ENCODE measurements around the gene MLXIPL. TPM values are rescaled to one million over a fixed set of nuclear protein-coding genes. Genes with fewer than 3 reads are reported as not detected.
"Not testable (repeated sequence)": the region's sequence is repeated elsewhere in the genome, so short reads cannot be mapped to it uniquely, and the experiment has no call there.

Gene MLXIPL
- total RNA-seq, 1 experiment from 2014 or later: not detected

DNA sequence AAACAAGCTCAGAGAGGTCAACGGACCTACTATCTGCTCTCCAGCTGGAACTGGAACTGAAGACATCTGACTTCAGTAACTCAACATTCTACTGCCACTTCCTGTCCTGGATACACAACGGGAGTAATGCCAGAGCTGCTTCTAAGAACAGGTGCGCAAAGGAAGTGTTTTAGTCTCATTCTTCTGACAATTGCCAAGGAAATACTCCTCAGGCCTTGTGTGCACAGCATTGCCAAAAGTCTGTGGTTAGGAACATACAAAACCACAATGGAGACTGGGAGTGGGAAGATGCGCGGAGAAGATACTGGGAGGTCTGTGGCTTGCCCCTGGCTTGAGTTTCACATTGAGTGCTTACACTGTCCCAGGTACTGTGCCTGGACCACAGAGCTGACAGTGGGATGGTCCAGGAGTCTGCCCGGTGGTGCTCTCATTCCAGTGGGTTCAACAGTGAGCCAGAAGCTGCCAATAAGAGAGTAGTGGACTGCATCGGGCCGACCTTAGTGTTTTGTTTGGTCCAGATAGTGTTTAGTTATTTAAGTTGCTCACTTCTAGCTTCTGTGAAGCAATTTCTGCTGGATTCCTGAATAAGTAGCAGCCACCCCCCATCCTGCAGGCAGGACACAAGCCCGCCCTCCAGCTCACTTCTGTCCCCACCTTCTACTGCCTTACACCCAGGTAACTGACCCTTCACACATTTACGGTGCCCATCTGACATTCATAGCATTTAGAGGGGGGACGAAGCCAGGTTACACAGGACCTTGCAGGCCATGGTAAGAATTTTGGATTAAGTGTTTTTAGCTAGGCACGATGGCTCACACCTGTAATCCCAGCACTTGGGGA lies 56.3 kb downstream of the MLXIPL start:
- in situ Hi-C loops (cut with HindIII; ENCODE audit: low pct_unique_long_range_greater_than_20kb, low sequenced_read_pairs): no loop called here
- DNase-seq (ENCODE audit: low read depth): no peak

DNA sequence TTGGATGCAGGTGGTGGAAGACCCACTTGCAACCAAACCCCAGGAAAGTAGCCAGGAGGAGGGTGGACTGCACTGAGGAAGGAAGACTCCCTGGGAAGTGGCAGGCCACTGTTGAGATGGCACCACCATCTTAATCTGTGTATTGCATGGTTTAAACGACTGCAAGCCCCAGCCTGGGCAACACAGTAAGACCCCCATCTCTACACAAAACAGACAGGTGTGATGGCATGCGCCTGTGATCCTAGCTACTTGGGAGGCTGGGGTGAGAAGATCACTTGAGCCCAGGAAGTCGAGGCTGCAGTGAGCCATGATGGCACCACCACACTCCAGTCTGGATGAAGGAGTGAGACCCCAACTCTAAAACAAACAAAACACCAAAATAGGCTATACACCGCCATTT lies 57.2 kb downstream of the MLXIPL start:
- in situ Hi-C loops (cut with HindIII; ENCODE audit: low pct_unique_long_range_greater_than_20kb, low sequenced_read_pairs): no loop called here
- DNase-seq (ENCODE audit: low read depth): no peak

DNA sequence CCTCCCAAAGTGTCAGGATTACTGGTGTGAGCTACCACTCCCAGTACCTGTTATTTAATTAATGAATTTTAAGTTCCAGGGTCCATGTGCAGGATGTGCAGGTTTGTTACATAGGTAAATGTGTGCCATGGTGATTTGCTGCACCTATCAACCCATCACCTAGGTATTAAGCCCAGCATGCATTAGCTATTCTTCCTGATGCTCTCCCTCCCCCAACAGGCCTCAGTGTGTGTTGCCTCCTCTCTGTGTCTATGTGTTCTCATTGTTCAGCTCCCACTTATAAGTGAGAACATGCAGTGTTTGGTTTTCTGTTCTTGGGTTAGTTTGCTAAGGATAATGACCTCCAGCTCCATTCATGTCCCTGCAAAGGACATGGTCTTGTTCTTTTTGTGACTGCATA lies 57.9 kb downstream of the MLXIPL start:
- DNase-seq (ENCODE audit: low read depth); in situ Hi-C loops (cut with HindIII; ENCODE audit: low pct_unique_long_range_greater_than_20kb, low sequenced_read_pairs): not testable (repeated sequence)

DNA sequence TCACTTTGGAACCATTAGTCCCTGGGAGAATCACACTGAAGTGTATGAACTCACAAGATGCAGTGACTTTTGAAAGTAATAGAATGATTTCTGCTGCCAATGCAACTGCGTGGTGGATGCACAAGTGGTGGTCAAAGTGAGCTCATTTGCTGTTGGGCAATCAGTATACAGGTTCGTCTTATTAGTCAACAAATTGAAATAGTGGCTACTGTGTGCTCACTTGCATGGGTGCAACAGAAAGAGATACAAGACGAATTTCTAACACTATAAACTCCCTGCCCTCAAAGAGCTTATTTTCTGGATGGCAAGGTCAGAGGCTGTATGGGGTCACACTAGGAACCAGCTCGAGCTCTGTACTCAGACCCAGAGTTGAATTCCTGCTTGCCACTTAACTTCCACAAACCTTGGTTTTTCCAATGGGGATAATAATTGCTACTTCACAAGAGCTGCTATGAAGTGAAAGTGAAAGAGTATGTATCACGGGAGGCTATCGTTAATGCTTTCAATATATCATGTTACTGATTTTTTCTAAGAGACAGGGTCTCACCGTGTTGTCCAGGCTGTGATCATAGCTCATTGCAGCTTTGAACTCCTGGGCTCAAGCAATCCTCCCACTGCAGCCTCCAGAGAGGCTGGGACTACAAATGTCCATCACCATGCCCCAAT lies 58.5 kb downstream of the MLXIPL start:
- DNase-seq (ENCODE audit: low read depth): no peak
- in situ Hi-C loops (cut with HindIII; ENCODE audit: low pct_unique_long_range_greater_than_20kb, low sequenced_read_pairs): no loop called here

DNA sequence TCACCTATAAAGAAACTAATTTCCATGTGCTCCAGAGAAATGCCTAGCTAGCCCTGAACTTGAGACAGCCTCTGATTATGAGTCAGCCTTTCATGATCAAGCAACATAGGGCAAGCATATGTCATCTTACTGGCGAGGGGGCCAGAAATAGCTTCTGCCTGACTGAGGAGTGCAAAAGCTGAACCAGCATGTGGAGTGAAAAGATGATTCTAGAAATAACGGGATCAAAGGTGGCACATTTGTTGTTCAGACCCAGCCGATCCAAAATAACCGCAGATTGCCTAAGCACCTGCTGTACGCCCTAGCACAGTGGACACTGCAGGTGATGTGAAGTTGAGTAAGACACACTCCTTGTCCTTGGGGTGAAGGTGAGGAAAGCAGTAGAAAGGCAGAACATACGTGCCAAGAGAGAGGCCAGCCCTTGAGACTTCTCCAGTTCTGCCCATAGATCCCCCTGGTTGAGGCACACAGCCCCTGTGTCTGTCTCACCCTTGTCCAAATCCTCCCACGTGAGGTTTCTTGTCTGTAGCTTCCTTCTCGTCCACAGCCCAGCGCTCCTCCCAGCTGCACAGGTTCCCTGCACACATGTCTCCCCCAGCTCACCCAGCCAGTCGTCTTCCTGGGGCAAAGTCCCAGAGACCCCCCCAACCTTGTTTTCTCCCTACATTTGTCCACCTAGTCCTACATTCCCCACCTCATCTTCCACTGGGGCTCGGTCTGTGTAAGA lies 64.0 kb downstream of the MLXIPL start:
- peak; percentile 61 for DNase-seq (ENCODE audit: low read depth)
- in situ Hi-C loops (cut with HindIII; ENCODE audit: low pct_unique_long_range_greater_than_20kb, low sequenced_read_pairs): no loop called here

DNA sequence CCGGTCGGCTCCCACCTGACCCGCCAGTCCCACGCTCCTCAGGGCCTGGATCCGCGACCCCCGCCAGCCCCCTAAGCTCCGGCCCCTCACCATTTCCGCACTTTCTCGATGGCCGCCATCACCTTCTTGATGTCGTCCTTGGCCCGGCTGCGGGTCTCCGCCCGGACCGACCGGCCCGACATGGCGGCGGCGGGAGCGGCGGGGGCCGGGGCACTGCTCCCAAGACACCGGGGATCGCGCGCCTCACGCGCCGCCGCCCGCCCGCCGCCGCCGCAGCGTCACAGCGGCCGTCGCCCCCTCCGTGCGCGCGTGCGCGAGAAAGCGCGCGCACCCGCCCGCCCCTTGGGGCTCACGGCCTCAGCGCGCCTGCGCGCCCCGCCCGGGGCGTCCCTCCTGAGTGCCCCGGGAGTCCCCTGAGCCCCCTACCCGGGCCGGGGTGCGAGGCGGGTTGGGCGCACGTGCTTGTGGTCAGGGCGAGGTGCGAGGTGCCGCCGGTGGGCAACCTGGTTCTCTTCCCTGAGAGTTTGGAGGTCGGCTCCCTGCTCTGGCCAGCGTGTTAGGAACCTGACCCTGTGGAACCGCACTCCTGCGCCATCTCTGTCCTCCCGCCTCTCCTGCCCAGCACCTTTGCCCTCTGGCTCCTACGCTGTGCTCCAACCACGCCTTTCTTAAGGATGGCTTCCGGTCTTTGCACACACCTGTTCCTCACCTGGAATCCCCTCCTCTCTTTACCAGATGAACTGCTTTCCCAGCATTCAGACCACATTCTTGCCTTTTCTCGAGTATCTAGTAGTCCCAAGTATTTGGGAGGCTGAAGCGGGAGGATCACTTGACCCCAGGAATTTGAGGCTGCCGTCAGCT lies 66.7 kb downstream of the MLXIPL start, which contains the start of gene BCL7B:
Gene BCL7B (minus strand): TSS at position 294 of the 861 bp plus-strand sequence. CDS start 112 bp downstream, at position 182.
- peak; percentile 75 for DNase-seq (ENCODE audit: low read depth)
- in situ Hi-C loops (cut with HindIII; ENCODE audit: low pct_unique_long_range_greater_than_20kb, low sequenced_read_pairs): no loop called here

DNA sequence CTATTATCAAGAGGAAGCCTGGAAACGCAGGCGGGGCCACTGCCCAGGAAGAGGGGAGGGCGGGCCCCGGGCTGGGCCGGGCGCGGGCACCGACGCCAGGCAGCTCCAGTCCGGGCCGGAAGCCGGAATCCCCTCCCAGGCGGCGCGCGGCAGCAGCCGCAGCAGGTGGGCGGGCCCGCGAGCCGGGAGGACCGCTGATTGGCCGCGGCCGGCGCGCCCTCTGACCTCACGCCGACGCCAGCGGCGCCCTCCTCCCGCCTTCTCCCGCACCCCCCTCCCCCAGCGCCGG lies 67.3 kb downstream of the MLXIPL start:
- in situ Hi-C loops (cut with HindIII; ENCODE audit: low pct_unique_long_range_greater_than_20kb, low sequenced_read_pairs): no loop called here
- DNase-seq (ENCODE audit: low read depth): peak; percentile 97

DNA sequence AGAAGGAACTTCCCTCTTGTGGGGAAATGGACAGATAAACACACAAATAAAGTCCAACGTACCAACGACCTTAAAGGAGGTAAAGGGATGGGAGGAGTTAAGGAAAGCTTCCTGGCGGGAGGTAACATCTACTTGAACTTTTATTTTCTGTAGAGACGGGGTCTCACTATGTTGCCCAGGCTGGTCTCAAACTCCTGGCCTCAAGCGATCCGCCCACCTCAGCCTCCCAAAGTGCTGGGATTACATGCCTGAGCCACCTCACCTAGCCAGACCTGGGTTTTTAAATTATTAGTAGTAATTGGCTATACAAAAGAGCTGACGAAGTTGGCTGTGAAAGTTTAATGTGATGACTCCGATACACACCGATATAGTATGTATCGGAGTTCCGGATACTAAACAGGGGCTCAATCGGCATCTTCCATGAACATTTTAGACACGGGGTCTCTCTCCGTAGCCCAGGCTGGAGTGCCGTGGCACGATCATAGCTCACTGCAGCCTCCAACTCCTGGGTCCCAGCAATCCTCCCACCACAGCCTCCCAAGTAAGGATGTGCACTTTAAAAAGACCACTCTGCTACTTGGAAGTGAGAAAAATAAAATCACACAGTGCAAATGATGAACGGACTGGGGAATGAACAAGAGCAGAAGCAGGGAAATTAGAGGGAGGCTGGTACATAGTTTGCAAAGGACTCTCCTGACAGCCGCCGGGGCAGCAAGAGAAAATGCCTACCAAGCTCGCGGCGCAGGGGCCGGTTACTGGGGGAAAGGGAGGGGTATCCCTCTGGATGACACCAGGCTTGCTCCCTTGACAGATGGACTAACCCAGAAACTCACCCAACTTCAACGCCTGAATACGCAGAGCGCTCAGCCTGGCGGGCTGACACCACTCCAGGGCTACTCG lies 67.9 kb downstream of the MLXIPL start:
- no peak for DNase-seq (ENCODE audit: low read depth)
- in situ Hi-C loops (cut with HindIII; ENCODE audit: low pct_unique_long_range_greater_than_20kb, low sequenced_read_pairs): no loop called here

DNA sequence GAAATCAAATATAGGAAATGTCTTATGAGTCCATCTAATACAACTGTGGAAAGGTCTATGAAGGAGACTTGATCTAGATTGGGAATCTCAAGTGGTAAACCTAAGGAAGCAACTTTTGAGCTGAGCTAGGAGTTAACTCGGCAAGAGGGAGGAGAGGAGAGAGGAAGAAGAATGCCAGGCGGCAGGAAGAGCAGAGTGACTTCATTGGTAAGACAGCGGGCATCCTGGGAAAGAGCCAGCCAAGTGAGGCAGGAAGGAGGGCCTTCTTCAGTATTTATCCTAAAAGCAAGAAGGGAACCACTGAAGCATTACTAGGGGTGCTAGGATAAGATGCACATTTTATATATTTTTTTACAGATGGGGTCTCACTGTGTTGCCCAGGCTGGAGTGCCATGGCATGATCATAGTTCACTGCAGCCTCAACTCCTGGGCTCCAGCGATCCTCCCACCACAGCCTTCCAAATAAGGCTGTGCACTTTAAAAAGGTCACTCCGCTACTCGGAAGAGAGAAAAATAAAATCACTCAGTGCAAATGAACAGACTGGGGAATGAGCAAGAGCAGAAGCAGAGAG lies 68.8 kb downstream of the MLXIPL start:
- in situ Hi-C loops (cut with HindIII; ENCODE audit: low pct_unique_long_range_greater_than_20kb, low sequenced_read_pairs): no loop called here
- peak; percentile 44 for DNase-seq (ENCODE audit: low read depth)

DNA sequence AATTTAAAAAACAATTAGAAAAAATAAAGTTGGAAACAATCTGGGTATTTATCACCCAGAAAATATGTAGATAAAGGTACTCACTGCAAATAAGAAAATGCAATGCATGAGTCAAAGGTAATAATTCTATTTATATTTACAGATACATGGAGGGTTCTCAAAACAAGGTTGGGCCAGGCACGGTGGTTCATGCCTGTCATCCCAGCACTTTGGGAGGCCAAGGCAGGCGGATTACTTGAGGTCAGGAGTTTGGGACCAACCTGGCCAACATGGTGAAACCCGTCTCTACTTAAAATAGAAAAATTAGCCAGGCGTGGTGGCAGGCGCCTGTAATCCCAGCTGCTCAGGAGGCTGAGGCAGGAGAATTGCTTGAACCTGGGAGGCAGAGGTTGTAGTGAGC lies 74.2 kb downstream of the MLXIPL start:
- in situ Hi-C loops (cut with HindIII; ENCODE audit: low pct_unique_long_range_greater_than_20kb, low sequenced_read_pairs): not testable (repeated sequence)

DNA sequence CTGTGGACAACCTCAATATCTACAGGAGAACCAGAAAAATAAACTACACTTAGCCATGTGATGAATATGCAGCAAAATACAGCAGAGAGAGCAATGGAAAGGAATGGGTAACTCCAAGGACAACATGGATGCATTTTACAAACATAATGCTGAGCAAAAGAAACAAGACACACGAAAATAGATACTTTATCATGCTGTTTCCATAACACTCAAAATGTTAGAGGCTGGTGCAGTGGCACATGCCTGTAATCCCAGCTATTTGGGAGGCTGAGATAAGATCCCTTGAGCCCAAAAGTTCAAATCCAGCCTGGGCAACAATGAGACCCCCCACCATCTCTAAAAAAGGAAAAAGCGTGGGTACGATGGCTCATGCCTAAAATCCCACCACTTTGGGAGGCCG lies 75.1 kb downstream of the MLXIPL start:
- in situ Hi-C loops (cut with HindIII; ENCODE audit: low pct_unique_long_range_greater_than_20kb, low sequenced_read_pairs): no loop called here
- no peak for DNase-seq (ENCODE audit: low read depth)

More for the DNA sequence above, 74.2 kb downstream of the MLXIPL start:
- DNase-seq (ENCODE audit: low read depth): not testable (repeated sequence)

DNA sequence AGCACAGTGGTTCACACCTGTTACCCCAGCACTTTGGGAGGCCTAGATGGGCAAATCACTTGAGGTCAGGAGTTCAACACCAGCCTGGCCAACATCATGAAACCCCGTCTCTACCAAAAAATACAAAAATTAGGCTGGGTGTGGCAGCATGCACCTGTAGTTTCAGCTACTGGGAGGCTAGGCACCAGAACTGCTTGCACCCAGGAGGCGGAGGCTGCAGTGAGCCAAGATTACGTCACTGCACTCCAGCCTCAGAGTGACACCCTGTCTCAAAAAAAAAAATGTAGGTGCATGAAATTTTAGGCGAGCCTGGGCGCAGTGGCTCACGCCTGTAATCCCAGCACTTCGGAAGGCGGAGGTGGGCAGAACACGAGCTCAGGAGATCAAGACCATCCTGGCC lies 76.5 kb downstream of the MLXIPL start:
- DNase-seq (ENCODE audit: low read depth): no peak
- in situ Hi-C loops (cut with HindIII; ENCODE audit: low pct_unique_long_range_greater_than_20kb, low sequenced_read_pairs): no loop called here

DNA sequence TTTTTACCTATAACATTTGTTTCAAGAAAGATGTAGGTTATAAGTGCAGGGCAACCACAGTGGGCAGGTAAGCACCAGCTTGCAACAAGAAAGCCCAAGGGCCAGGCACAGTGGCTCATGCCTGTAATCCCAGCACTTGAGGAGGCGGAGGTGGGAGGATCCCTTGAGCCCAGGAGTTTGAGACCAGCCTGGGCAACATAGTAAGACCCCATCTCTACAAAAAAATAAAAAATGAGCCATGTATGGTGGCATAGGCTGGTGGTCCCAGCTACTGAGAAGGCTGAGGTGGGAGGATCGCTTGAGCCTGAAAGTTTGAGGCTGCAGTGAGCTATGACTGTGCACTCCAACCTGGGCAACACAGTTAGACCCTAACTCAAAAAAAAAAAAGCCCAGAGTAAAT lies 79.6 kb downstream of the MLXIPL start:
- DNase-seq (ENCODE audit: low read depth): no peak
- in situ Hi-C loops (cut with HindIII; ENCODE audit: low pct_unique_long_range_greater_than_20kb, low sequenced_read_pairs): no loop called here

Other genes with a start within 250 kb of the MLXIPL start
- 1.2 and 4.9 TPM in 2 replicates for gene FZD9, start 190.7 kb downstream of the MLXIPL start, total RNA-seq (2014; rRNA removed; shearing (Covaris generic); ENCODE audit: low replicate concordance)
- 50.9 and 54.6 TPM in 2 replicates for gene BAZ1B, start 102.2 kb downstream of the MLXIPL start, total RNA-seq (2014; rRNA removed; shearing (Covaris generic); ENCODE audit: low replicate concordance)
- gene BCL7B, start 66.8 kb downstream of the MLXIPL start, total RNA-seq (2014; rRNA removed; shearing (Covaris generic); ENCODE audit: low replicate concordance): 53.8 and 61.7 TPM in 2 replicates
- 88.6 and 128 TPM in 2 replicates for gene TBL2, start 45.9 kb downstream of the MLXIPL start, total RNA-seq (2014; rRNA removed; shearing (Covaris generic); ENCODE audit: low replicate concordance)
- gene VPS37D, start 43.3 kb upstream of the MLXIPL start, total RNA-seq (2014; rRNA removed; shearing (Covaris generic); ENCODE audit: low replicate concordance): 4.5 and 12.9 TPM in 2 replicates
- gene DNAJC30, start 58.9 kb upstream of the MLXIPL start, total RNA-seq (2014; rRNA removed; shearing (Covaris generic); ENCODE audit: low replicate concordance): 10.7 and 20.2 TPM in 2 replicates
- 110 and 151 TPM in 2 replicates for gene BUD23, start 59.1 kb upstream of the MLXIPL start, total RNA-seq (2014; rRNA removed; shearing (Covaris generic); ENCODE audit: low replicate concordance)
- gene STX1A, start 95.1 kb upstream of the MLXIPL start, total RNA-seq (2014; rRNA removed; shearing (Covaris generic); ENCODE audit: low replicate concordance): 8.5 and 25.7 TPM in 2 replicates
- 36.2 and 45.0 TPM in 2 replicates for gene ABHD11, start 114.3 kb upstream of the MLXIPL start, total RNA-seq (2014; rRNA removed; shearing (Covaris generic); ENCODE audit: low replicate concordance)
- 43.4 and 69.4 TPM in 2 replicates for gene CLDN3, start 145.7 kb upstream of the MLXIPL start, total RNA-seq (2014; rRNA removed; shearing (Covaris generic); ENCODE audit: low replicate concordance)
- gene CLDN4, start 206.5 kb upstream of the MLXIPL start, total RNA-seq (2014; rRNA removed; shearing (Covaris generic); ENCODE audit: low replicate concordance): 326 and 414 TPM in 2 replicates
- gene METTL27, start 218.0 kb upstream of the MLXIPL start, total RNA-seq (2014; rRNA removed; shearing (Covaris generic); ENCODE audit: low replicate concordance): 60.4 and 71.8 TPM in 2 replicates
- 1.7 TPM in 1 of 2 replicates, not detected in the other for gene TMEM270, start 236.6 kb upstream of the MLXIPL start, total RNA-seq (2014; rRNA removed; shearing (Covaris generic); ENCODE audit: low replicate concordance)